ENCODE results near the gene ST7.

ST7 gene

GRCh38 chr7:117272017-117272759 is 318.9 kb downstream of the ST7 start:
- DNase-seq (ENCODE audit: low spot score): no peak

DNA sequence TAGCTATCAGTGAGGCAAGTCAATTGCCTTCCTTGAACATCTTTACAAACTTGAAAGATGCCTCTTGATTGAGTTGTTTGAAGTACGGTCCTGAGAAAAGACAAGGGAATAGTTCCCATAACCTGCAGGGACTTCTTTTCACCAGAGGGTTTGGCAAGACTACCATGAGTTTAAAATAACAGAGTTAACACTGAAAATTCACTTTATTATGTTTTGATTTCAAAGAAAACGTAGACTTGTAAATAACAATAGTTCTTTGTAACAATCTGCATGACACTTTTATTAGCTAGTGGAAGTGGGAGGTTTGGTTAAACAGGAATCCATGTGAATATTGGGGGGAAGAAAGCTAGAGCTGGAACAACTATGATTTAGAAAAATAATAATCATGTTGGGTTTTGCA is 320.0 kb downstream of the ST7 start:
- no peak for DNase-seq (ENCODE audit: low spot score)

- no peak for DNase-seq (ENCODE audit: low spot score)
Observed at GRCh38 chr7:117273814-117274225, 320.5 kb downstream of the ST7 start.

DNA sequence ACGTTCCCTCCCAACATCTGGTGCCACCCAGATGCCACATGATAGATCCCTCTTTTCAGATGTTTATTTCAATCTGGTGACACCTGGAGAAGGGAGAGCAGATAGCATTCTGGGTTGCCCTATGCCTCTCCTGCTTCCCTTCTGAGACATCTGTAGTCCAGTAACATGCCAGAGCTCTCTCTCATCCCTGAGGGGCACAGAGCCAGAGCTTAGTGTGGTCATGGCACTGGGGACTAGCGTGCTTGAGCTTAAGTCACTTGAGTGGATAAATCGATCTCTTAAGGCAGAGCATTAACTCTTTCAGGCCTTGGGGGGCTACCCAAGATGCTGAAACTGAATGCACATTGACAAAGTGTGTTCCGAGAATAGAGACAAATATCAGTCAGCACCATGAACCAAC is 321.6 kb downstream of the ST7 start:
- no peak for DNase-seq (ENCODE audit: low spot score)

DNA sequence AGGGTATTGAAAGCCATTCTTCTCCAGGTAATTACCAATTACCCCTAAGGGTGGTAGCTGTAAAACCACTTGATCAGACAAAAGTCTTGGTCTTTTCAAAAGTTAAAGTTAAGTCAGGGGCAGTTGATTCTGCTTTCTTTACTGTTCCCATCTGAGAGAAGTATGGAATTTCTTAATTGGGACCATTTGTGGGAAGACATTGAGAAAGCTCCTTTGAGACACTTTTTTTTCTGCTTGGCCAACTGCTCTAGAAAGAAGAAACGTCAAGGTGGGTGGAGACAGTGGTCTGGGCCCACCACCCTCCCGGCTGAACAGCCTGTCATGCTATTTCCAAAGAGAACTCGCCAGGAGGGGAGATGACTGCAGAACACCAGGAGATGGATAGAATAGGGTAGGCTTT is 324.3 kb downstream of the ST7 start:
- DNase-seq (ENCODE audit: low spot score): no peak

DNA sequence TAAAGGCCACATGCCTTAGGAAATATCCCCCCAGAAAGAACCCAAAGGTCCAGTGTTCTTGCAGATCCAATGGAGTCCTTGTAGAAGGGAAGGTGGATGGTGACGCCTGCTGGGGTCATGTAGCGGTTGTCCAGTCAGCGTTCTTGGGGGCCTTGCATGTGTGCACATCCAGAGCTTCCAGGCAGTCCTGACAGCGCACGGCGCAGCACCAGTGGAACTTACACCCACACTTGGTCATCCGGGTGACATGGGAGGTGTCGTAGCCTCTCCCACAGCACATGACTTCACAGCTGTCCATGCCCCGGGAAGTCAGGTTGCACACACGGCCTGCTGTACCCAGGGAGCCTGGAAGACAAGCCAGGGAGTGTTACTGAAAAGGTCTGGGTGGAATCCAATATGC is 324.7 kb downstream of the ST7 start:
- no peak for DNase-seq (ENCODE audit: low spot score)

GRCh38 chr7:117279203-117279602 is 325.9 kb downstream of the ST7 start:
- DNase-seq (ENCODE audit: low spot score): no peak
